Breast epithelium (tissue), 3 donors: Measurements from ENCODE around the gene MAP3K21.

Experiments
- CTCF ChIP-seq, 3 donors: fragments of 450-650 bp; IDR thresholded peaks; one replicate each; pipeline ENCODE4 v1.5.1; 2016 to 2017; ENCODE audit warnings: antibody characterized with exemption in 3 of 3, mild to moderate bottlenecking in 3 of 3, moderate library complexity in 3 of 3
- POLR2A ChIP-seq: fragments of 450-650 bp; IDR thresholded peaks from one replicate; pipeline ENCODE4 v1.6.1; 2016; ENCODE audit warnings: antibody characterized with exemption, mild to moderate bottlenecking, moderate library complexity
- POLR2AphosphoS5 ChIP-seq, 3 donors: sonication (generic); formaldehyde crosslinking; IDR thresholded peaks; one replicate each; pipeline ENCODE4 v1.6.1; 2017; ENCODE audit warnings: antibody characterized with exemption in 3 of 3

GRCh38 chr1:233431753-233432403, 104.4 kb downstream of the MAP3K21 start:
- TF ChIP-seq CTCF (IDR thresholded peaks at IDR 0.05) = no peak
- no peak for TF ChIP-seq POLR2A
- no peak for TF ChIP-seq POLR2AphosphoS5 (IDR thresholded peaks at IDR 0.05)
